BLaER1 (cell line): ENCODE measurements around the gene AGAP2.
"Not testable (repeated sequence)": the region's sequence is repeated elsewhere in the genome, so short reads cannot be mapped to it uniquely, and the experiment has no call there.

Experiments used
- H3K27ac ChIP-seq: shearing (Covaris generic); formaldehyde crosslinking; 2 replicates; pipeline ENCODE4 v1.8.1; 2022
- H3K27me3 ChIP-seq: shearing (Covaris generic); formaldehyde crosslinking; 2 replicates; pipeline ENCODE4 v1.8.1; 2022
- H3K36me3 ChIP-seq: shearing (Covaris generic); formaldehyde crosslinking; 2 replicates; pipeline ENCODE4 v1.8.1; 2022
- H3K4me1 ChIP-seq: shearing (Covaris generic); formaldehyde crosslinking; 2 replicates; pipeline ENCODE4 v1.8.1; 2022
- H3K4me2 ChIP-seq: shearing (Covaris generic); formaldehyde crosslinking; 2 replicates; pipeline ENCODE4 v1.8.1; 2022
- H3K4me3 ChIP-seq: shearing (Covaris generic); formaldehyde crosslinking; 2 replicates; pipeline ENCODE4 v1.8.1; 2022
- H3K9ac ChIP-seq: shearing (Covaris generic); formaldehyde crosslinking; 2 replicates; pipeline ENCODE4 v1.8.1; 2022
- H3K9me3 ChIP-seq: shearing (Covaris generic); formaldehyde crosslinking; 2 replicates; pipeline ENCODE4 v1.8.1; 2022
- H4K20me1 ChIP-seq: shearing (Covaris generic); formaldehyde crosslinking; 2 replicates; pipeline ENCODE4 v1.8.1; 2022
- Cebpa-rat ChIP-seq: shearing (Covaris generic); IDR thresholded peaks from 2 replicates; pipeline ENCODE4 v1.8.1; 2022

AGAP2 gene

GRCh38 chr12:57724003-57724935 is 14.3 kb downstream of the AGAP2 start:
- Histone ChIP-seq H3K4me1 (0 out of 2 replicates have a peak, but pooled peaks cover 6% of the 10 kb centered on the region), H3K27ac (no peak overlapping the region), H3K36me3 (peaks cover 73% of the 10 kb centered on the region), H3K27me3 (no peaks in the 10 kb centered on the region), H3K4me2 (no peak overlapping the region), H3K4me3 (no peak overlapping the region), H3K9me3 (peaks cover 18% of the 10 kb centered on the region), H4K20me1 (peaks cover 7% of the 10 kb centered on the region; the same call in 1 of the 2 replicates), H3K9ac (no peak overlapping the region)
- TF ChIP-seq Cebpa-rat, result no peak

- peaks cover 18% of the 10 kb centered on the region for H3K9me3 ChIP-seq
- no peak overlapping the region for H3K4me2 ChIP-seq
- H3K4me1 ChIP-seq, result 0 out of 2 replicates have a peak, but pooled peaks cover 6% of the 10 kb centered on the region
- H4K20me1 ChIP-seq, result peaks cover 7% of the 10 kb centered on the region; the same call in 1 of the 2 replicates
- H3K36me3 ChIP-seq, result peaks cover 77% of the 10 kb centered on the region
- H3K27ac ChIP-seq, result no peak overlapping the region
- TF ChIP-seq Cebpa-rat, result no peak
- no peak overlapping the region for H3K9ac ChIP-seq
- no peak overlapping the region for H3K4me3 ChIP-seq
- no peaks in the 10 kb centered on the region for H3K27me3 ChIP-seq
Observed at GRCh38 chr12:57723630-57723962, 14.9 kb downstream of the AGAP2 start.

- no peak for TF ChIP-seq Cebpa-rat
- H3K4me1 ChIP-seq, result 0 out of 2 replicates have a peak, but pooled peaks cover 6% of the 10 kb centered on the region
- H3K27me3 ChIP-seq, result no peaks in the 10 kb centered on the region
- H3K4me2 ChIP-seq, result no peak overlapping the region
- H3K9me3 ChIP-seq, result peaks cover 18% of the 10 kb centered on the region
- H3K36me3 ChIP-seq, result peaks cover 77% of the 10 kb centered on the region
- H3K9ac ChIP-seq, result no peak overlapping the region
- peaks cover 7% of the 10 kb centered on the region; the same call in 1 of the 2 replicates for H4K20me1 ChIP-seq
- no peak overlapping the region for H3K27ac ChIP-seq
- H3K4me3 ChIP-seq, result no peak overlapping the region
Observed at GRCh38 chr12:57722716-57723629, 15.6 kb downstream of the AGAP2 start.

GRCh38 chr12:57721846-57722608 is 16.5 kb downstream of the AGAP2 start:
- H3K4me3 ChIP-seq, H3K9ac ChIP-seq, H3K4me1 ChIP-seq, H4K20me1 ChIP-seq, H3K4me2 ChIP-seq, H3K27ac ChIP-seq, H3K27me3 ChIP-seq: not testable (repeated sequence)
- Histone ChIP-seq H3K9me3 (peaks cover 12% of the 10 kb centered on the region), H3K36me3 (peaks cover 77% of the 10 kb centered on the region)

GRCh38 chr12:57720606-57721595 is 17.6 kb downstream of the AGAP2 start:
- Histone ChIP-seq H3K27ac (no peak overlapping the region), H3K9ac (no peak overlapping the region), H3K27me3 (no peaks in the 10 kb centered on the region), H3K4me2 (no peak overlapping the region), H4K20me1 (peaks cover 7% of the 10 kb centered on the region; the same call in 1 of the 2 replicates), H3K4me1 (0 out of 2 replicates have a peak, but pooled peaks cover 6% of the 10 kb centered on the region), H3K9me3 (peaks cover under 1% of the 10 kb centered on the region; the same call in 1 of the 2 replicates), H3K36me3 (peaks cover 77% of the 10 kb centered on the region), H3K4me3 (no peak overlapping the region)
- TF ChIP-seq Cebpa-rat, result no peak

- Histone ChIP-seq H3K9ac (no peak overlapping the region), H3K27ac (no peak overlapping the region), H4K20me1 (peaks cover 7% of the 10 kb centered on the region; the same call in 1 of the 2 replicates), H3K27me3 (no peaks in the 10 kb centered on the region), H3K4me1 (0 out of 2 replicates have a peak, but pooled peaks cover 2% of the 10 kb centered on the region), H3K4me2 (no peak overlapping the region), H3K4me3 (no peak overlapping the region), H3K36me3 (peaks cover 82% of the 10 kb centered on the region), H3K9me3 (no peaks in the 10 kb centered on the region)
- no peak for TF ChIP-seq Cebpa-rat
Observed at GRCh38 chr12:57719777-57720605, 18.6 kb downstream of the AGAP2 start.

- H3K27ac ChIP-seq, result no peak overlapping the region
- H3K9me3 ChIP-seq, result no peaks in the 10 kb centered on the region
- H3K4me2 ChIP-seq, result no peak overlapping the region
- TF ChIP-seq Cebpa-rat, result no peak
- no peaks in the 10 kb centered on the region for H3K4me1 ChIP-seq
- peaks cover 91% of the 10 kb centered on the region for H3K36me3 ChIP-seq
- H3K27me3 ChIP-seq, result no peaks in the 10 kb centered on the region
- no peak overlapping the region for H3K9ac ChIP-seq
- no peak overlapping the region for H3K4me3 ChIP-seq
- H4K20me1 ChIP-seq, result peaks cover 7% of the 10 kb centered on the region; the same call in 1 of the 2 replicates
Observed at GRCh38 chr12:57718641-57719528, 19.7 kb downstream of the AGAP2 start.
